ENCODE results near the gene PDE11A. TPM values are rescaled to one million over a fixed set of nuclear protein-coding genes. Genes with fewer than 3 reads are reported as not detected.

PDE11A gene
- total RNA-seq, 1 donor from 2014 or later = 25.6 TPM

DNA sequence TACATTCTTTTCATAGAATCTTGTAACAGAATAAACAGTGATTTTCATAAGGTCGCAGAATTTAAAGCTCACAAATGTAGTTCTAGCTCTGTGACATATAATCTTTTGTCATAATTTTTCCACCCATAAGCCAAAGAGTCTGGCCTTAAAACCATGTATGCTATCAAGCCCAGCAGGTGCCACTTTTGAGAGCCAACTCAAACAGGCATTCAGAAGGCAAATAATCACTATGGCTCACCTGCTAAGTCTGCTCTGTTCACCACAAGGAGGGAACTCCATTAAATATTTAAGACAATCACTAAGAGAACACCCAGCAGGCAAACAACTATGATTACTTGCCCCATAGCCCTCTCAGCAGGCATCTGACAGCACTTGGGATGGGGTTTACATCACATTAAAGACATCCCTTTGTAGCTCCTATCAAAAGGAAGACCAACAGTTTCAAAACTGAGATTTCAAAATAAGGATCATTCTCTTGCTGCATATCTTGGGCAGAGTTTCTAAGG is 241.6 kb downstream of the PDE11A start:
- no peak for DNase-seq (ENCODE audit: low spot score in 2 of 2, unreplicated experiment in 2 of 2)
- Mint-ChIP-seq H3K9me3 (peaks cover 20% of the 10 kb centered on the region), H3K27ac (no peak overlapping the region), H3K27me3 (ENCODE audit: low read depth) (peaks cover 1% of the 10 kb centered on the region), H3K4me1 (peaks cover 5% of the 10 kb centered on the region), H3K36me3 (no peaks in the 10 kb centered on the region), H3K4me3 (no peak overlapping the region)
- no peak for TF ChIP-seq CTCF (IDR thresholded peaks at IDR 0.05; ENCODE audit: unreplicated experiment)

GRCh38 chr2:177828557-177828956 is 244.0 kb downstream of the PDE11A start:
- Mint-ChIP-seq H3K27me3 (ENCODE audit: low read depth) (peaks cover 11% of the 10 kb centered on the region), H3K36me3 (no peaks in the 10 kb centered on the region), H3K27ac (no peak overlapping the region), H3K4me1 (peaks cover 5% of the 10 kb centered on the region), H3K4me3 (no peak overlapping the region), H3K9me3 (peaks cover 13% of the 10 kb centered on the region)
- no peak for TF ChIP-seq CTCF (IDR thresholded peaks at IDR 0.05; ENCODE audit: unreplicated experiment)
- DNase-seq (ENCODE audit: low spot score in 2 of 2, unreplicated experiment in 2 of 2) = no peak

- no peak for TF ChIP-seq CTCF (IDR thresholded peaks at IDR 0.05; ENCODE audit: unreplicated experiment)
- no peak for DNase-seq (ENCODE audit: low spot score in 2 of 2, unreplicated experiment in 2 of 2)
- no peak overlapping the region for H3K4me3 Mint-ChIP-seq
- H3K27ac Mint-ChIP-seq = no peak overlapping the region
- no peaks in the 10 kb centered on the region for H3K4me1 Mint-ChIP-seq
- no peaks in the 10 kb centered on the region for H3K36me3 Mint-ChIP-seq
- no peaks in the 10 kb centered on the region for H3K9me3 Mint-ChIP-seq
- peaks cover 13% of the 10 kb centered on the region for H3K27me3 Mint-ChIP-seq (ENCODE audit: low read depth)
Observed at GRCh38 chr2:177826897-177827296, 245.7 kb downstream of the PDE11A start.

GRCh38 chr2:177822941-177823340 is 249.6 kb downstream of the PDE11A start:
- H3K36me3 Mint-ChIP-seq = no peaks in the 10 kb centered on the region
- H3K4me3 Mint-ChIP-seq = no peak overlapping the region
- DNase-seq (ENCODE audit: low spot score in 2 of 2, unreplicated experiment in 2 of 2) = no peak
- peaks cover 6% of the 10 kb centered on the region for H3K4me1 Mint-ChIP-seq
- peaks cover 17% of the 10 kb centered on the region for H3K27me3 Mint-ChIP-seq (ENCODE audit: low read depth)
- no peak overlapping the region for H3K27ac Mint-ChIP-seq
- no peaks in the 10 kb centered on the region for H3K9me3 Mint-ChIP-seq
- no peak for TF ChIP-seq CTCF (IDR thresholded peaks at IDR 0.05; ENCODE audit: unreplicated experiment)

DNA sequence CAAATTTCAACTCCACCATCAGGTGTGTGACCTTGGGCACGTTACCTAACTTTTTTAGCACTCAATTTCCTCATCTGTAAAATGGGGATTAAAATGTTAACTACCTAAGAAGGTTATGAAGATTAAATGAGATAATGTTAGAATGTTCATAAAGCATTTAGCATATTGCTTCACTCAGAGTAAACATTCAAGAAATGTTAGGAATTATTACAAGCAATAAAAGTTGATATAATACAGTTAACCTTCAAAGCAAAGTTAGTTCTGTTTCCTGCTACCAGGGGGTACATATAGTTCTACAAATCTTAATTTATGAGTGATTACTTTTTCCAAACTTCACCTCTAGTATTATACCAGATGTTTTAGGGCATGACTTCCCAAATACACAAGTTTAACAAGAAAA is 254.2 kb downstream of the PDE11A start:
- TF ChIP-seq CTCF (IDR thresholded peaks at IDR 0.05; ENCODE audit: unreplicated experiment) = no peak
- H3K36me3 Mint-ChIP-seq = peaks cover 2% of the 10 kb centered on the region
- DNase-seq (ENCODE audit: low spot score in 2 of 2, unreplicated experiment in 2 of 2) = no peak
- H3K27ac Mint-ChIP-seq = no peak overlapping the region
- H3K4me3 Mint-ChIP-seq = no peak overlapping the region
- peaks cover 6% of the 10 kb centered on the region for H3K4me1 Mint-ChIP-seq
- peaks cover 10% of the 10 kb centered on the region for H3K9me3 Mint-ChIP-seq
- H3K27me3 Mint-ChIP-seq (ENCODE audit: low read depth) = peaks cover 8% of the 10 kb centered on the region

DNA sequence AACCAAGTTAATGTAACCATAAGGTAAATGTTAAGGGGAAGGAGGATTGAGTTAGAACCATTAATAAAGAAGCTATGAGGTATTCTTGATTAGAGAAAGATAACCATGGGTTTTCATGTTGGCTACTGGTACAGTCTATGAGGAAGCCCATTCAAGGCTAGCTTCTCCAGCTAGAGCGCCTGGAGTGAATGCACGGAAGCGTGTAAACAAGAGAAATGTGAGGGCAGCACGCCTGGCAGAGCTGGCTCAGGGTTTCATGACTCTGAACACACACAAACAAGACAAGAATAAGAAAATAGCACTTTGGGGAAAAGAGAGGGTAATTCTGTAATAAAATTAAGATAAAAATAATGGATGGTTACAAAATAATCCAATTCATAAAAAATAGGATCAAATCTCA is 255.3 kb downstream of the PDE11A start:
- Mint-ChIP-seq H3K27me3 (ENCODE audit: low read depth) (peaks cover 6% of the 10 kb centered on the region), H3K4me1 (peaks cover 6% of the 10 kb centered on the region), H3K9me3 (peaks cover 17% of the 10 kb centered on the region), H3K4me3 (no peak overlapping the region), H3K27ac (no peak overlapping the region), H3K36me3 (peaks cover 2% of the 10 kb centered on the region)
- no peak for DNase-seq (ENCODE audit: low spot score in 2 of 2, unreplicated experiment in 2 of 2)
- TF ChIP-seq CTCF (IDR thresholded peaks at IDR 0.05; ENCODE audit: unreplicated experiment) = no peak
